WTC11 (cell line): ENCODE data around the gene MON2.

ENCODE experiments used
- ATF3 ChIP-seq: sonication (generic); formaldehyde crosslinking; conservative IDR thresholded peaks from 2 replicates; pipeline ENCODE4 v1.8.1; 2022; ENCODE audit warnings: mild to moderate bottlenecking, missing genetic modification reagents
- CREB1 ChIP-seq: sonication (generic); formaldehyde crosslinking; IDR thresholded peaks from 2 replicates; pipeline ENCODE4 v1.8.0; 2023; ENCODE audit warnings: mild to moderate bottlenecking, missing genetic modification reagents
- CTCF ChIP-seq: fragments of 200-600 bp; IDR thresholded peaks from 2 replicates; pipeline ENCODE4 v1.8.0; 2022; ENCODE audit warnings: antibody characterized with exemption
- ELF4 ChIP-seq: sonication (generic); formaldehyde crosslinking; IDR thresholded peaks from 2 replicates; pipeline ENCODE4 v1.8.1; 2022; ENCODE audit warnings: low read depth, mild to moderate bottlenecking, moderate library complexity, missing genetic modification reagents
- GABPB1 ChIP-seq: sonication (generic); formaldehyde crosslinking; IDR thresholded peaks from 2 replicates; pipeline ENCODE4 v1.8.1; 2023; ENCODE audit warnings: mild to moderate bottlenecking, missing genetic modification reagents
- MAX ChIP-seq: sonication (generic); formaldehyde crosslinking; IDR thresholded peaks from 2 replicates; pipeline ENCODE4 v1.8.0; 2022; ENCODE audit warnings: mild to moderate bottlenecking, missing genetic modification reagents
- NFYB ChIP-seq: sonication (generic); formaldehyde crosslinking; conservative IDR thresholded peaks from 2 replicates; pipeline ENCODE4 v1.8.0; 2022; ENCODE audit warnings: low read depth, missing genetic modification reagents
- NR3C1 ChIP-seq: sonication (generic); formaldehyde crosslinking; conservative IDR thresholded peaks from 2 replicates; pipeline ENCODE4 v1.8.1; 2023; ENCODE audit warnings: low read depth, mild to moderate bottlenecking, missing genetic modification reagents
- RORB ChIP-seq: fragments of 250-450 bp; sonication (Bioruptor Pico); IDR thresholded peaks from 2 replicates; pipeline ENCODE4 v1.9.0; 2021; ENCODE audit warnings: mild to moderate bottlenecking
- TCF7 ChIP-seq: sonication (generic); formaldehyde crosslinking; IDR thresholded peaks from 2 replicates; pipeline ENCODE4 v1.8.0; 2022; ENCODE audit warnings: mild to moderate bottlenecking, low read depth, missing genetic modification reagents, moderate library complexity
- TEAD4 ChIP-seq: sonication (generic); formaldehyde crosslinking; IDR thresholded peaks from 2 replicates; pipeline ENCODE4 v1.8.0; 2022; ENCODE audit warnings: mild to moderate bottlenecking, missing genetic modification reagents
- TP53 ChIP-seq: sonication (generic); formaldehyde crosslinking; IDR thresholded peaks from 2 replicates; pipeline ENCODE4 v1.8.1; 2023; ENCODE audit warnings: mild to moderate bottlenecking, missing genetic modification reagents
- ZNF263 ChIP-seq: sonication (generic); formaldehyde crosslinking; IDR thresholded peaks from 2 replicates; pipeline ENCODE4 v1.8.1; 2022; ENCODE audit warnings: low read depth, mild to moderate bottlenecking, moderate library complexity, missing genetic modification reagents

GRCh38 chr12:62468397-62468796, 1.8 kb downstream of the MON2 start:
- TF ChIP-seq GABPB1 (CRISPR knock-in tag) (no peak), CTCF (no peak), MAX (CRISPR knock-in tag) (no peak), CREB1 (CRISPR knock-in tag) (no peak), TP53 (CRISPR knock-in tag) (no peak), ELF4 (no peak), NFYB (CRISPR knock-in tag) (no peak), ATF3 (CRISPR knock-in tag) (no peak), NR3C1 (no peak), TEAD4 (CRISPR knock-in tag) (no peak), ZNF263 (CRISPR knock-in tag) (no peak), TCF7 (CRISPR knock-in tag) (no peak), RORB (CRISPR knock-in tag) (no peak)
